22Rv1 (cell line): ENCODE results near the gene C10orf62.

ENCODE experiments used
- H3K27ac ChIP-seq: fragments of 450-650 bp; 2 replicates; pipeline ENCODE4 v1.5.1; 2017
- ZFX ChIP-seq: fragments of 450-650 bp; IDR thresholded peaks from 2 replicates; pipeline ENCODE4 v1.6.1; 2017; ENCODE audit warnings: antibody characterized with exemption, borderline replicate concordance
- TF ChIP-seq, protein P1 (sequence below): fragments of 450-650 bp; IDR thresholded peaks from 2 replicates; pipeline ENCODE4 v1.5.1; 2017; ENCODE audit warnings: mild to moderate bottlenecking

The C10orf62 gene

DNA sequence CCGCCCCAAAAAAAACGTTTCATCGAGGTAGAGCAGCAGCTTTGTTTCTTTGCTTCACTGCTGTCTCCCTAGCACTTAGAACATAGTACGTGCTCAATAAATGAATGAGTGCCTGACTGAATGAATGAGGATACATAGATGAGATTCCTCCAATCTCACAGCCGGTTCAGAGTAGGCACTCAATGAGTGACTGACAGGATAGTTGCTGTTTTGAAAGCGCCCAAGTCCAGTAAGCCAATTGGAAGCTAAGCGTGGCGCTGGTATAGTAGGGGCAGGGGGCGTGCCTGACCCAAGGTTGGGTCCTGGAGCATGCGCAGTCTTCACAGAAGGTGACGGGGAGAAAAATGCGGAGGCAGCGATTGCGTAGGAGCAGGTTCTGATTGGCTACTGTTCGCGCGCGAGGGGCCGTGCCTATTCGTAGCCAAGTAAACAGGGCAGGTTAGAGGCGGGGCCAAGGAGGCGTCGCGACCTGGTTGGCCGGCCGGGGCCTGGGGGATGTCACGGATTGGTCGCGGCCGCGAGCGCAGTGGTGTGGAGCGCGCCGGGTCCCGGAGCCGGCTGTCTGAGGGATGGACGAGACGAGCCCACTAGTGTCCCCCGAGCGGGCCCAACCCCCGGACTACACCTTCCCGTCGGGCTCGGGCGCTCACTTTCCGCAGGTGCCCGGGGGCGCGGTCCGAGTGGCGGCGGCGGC lies 50.8 kb downstream of the C10orf62 start, which contains the start of gene PI4K2A:
PI4K2A (plus strand) TSS at position 498 of the 694 bp plus-strand sequence; CDS start at position 570, 72 bp downstream.
- no peak for TF ChIP-seq ZFX
- TF ChIP-seq, protein P1, sequence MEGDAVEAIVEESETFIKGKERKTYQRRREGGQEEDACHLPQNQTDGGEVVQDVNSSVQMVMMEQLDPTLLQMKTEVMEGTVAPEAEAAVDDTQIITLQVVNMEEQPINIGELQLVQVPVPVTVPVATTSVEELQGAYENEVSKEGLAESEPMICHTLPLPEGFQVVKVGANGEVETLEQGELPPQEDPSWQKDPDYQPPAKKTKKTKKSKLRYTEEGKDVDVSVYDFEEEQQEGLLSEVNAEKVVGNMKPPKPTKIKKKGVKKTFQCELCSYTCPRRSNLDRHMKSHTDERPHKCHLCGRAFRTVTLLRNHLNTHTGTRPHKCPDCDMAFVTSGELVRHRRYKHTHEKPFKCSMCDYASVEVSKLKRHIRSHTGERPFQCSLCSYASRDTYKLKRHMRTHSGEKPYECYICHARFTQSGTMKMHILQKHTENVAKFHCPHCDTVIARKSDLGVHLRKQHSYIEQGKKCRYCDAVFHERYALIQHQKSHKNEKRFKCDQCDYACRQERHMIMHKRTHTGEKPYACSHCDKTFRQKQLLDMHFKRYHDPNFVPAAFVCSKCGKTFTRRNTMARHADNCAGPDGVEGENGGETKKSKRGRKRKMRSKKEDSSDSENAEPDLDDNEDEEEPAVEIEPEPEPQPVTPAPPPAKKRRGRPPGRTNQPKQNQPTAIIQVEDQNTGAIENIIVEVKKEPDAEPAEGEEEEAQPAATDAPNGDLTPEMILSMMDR, result no peak
- H3K27ac ChIP-seq, result peak within 1 kb of the TSS; percentile 54
